PC-3 (cell line): ENCODE data around the gene STUM. TPM values are rescaled to one million over a fixed set of nuclear protein-coding genes. Genes with fewer than 3 reads are reported as not detected.

Experiments
- ATAC-seq: fragments of 200-7000 bp; cut with Tn5 transposase; 2 replicates; pipeline ENCODE4 v1.9.1; 2020; ENCODE audit warnings: mild to moderate bottlenecking, moderate library complexity
- BruUV-seq: library from RNA; stranded (reverse); fragments of 400-500 nt; replicated peaks from 2 replicates; lab custom pipeline; 2021; lab: Mats Ljungman, UMichigan
- CTCF ChIA-PET: fragments of 300-600 bp; sonication (Branson Sonifier 250); formaldehyde crosslinking; loops from one replicate; lab custom pipeline; 2022; ENCODE audit warnings: antibody characterized with exemption; lab: Charles Lee
- POLR2A ChIA-PET: fragments of 300-600 bp; sonication (Branson Sonifier 250); formaldehyde crosslinking; loops from one replicate; lab custom pipeline; 2022; ENCODE audit warnings: antibody characterized with exemption; ENCODE audit not compliant: unreplicated experiment; lab: Charles Lee
- DNase-seq: peaks from one replicate; pipeline ENCODE4 v3.0.0-alpha.2; 2015
- H2AFZ ChIP-seq: fragments of 300-600 bp; sonication (generic); 2 replicates; pipeline ENCODE4 v1.6.0; 2016; ENCODE audit warnings: antibody characterized with exemption, low read length
- H3F3A ChIP-seq: fragments of 300-600 bp; sonication (generic); one replicate; pipeline ENCODE4 v1.6.0; 2017; ENCODE audit warnings: antibody characterized with exemption, low read length, control low read depth, mild to moderate bottlenecking; ENCODE audit not compliant: unreplicated experiment
- H3K27ac ChIP-seq: fragments of 300-600 bp; sonication (generic); 2 replicates; pipeline ENCODE4 v1.5.1; 2016; ENCODE audit warnings: mild to moderate bottlenecking, low read length
- H3K27me3 ChIP-seq: fragments of 300-600 bp; sonication (generic); 2 replicates; pipeline ENCODE4 v1.6.1; 2016; ENCODE audit warnings: low read length, mixed read lengths
- H3K36me3 ChIP-seq: fragments of 300-600 bp; sonication (generic); 2 replicates; pipeline ENCODE4 v1.6.1; 2016; ENCODE audit warnings: low read depth, mixed run types, low read length, mixed read lengths
- H3K4me1 ChIP-seq: fragments of 300-600 bp; sonication (generic); 2 replicates; pipeline ENCODE4 v1.5.1; 2016; ENCODE audit warnings: low read length; ENCODE audit not compliant: insufficient read depth
- H3K4me2 ChIP-seq: fragments of 300-600 bp; sonication (generic); 2 replicates; pipeline ENCODE4 v1.6.0; 2016; ENCODE audit warnings: low read length
- H3K4me3 ChIP-seq: fragments of 300-600 bp; sonication (generic); 2 replicates; pipeline ENCODE4 v1.5.1; 2016; ENCODE audit warnings: mild to moderate bottlenecking, low read length, mixed read lengths
- H3K79me2 ChIP-seq: fragments of 300-600 bp; sonication (generic); 2 replicates; pipeline ENCODE4 v1.6.1; 2017; ENCODE audit warnings: low read length, mixed read lengths
- H3K9ac ChIP-seq: fragments of 300-600 bp; sonication (generic); 2 replicates; pipeline ENCODE4 v1.6.0; 2016; ENCODE audit warnings: mild to moderate bottlenecking, low read length
- H3K9me2 ChIP-seq: fragments of 300-600 bp; sonication (generic); replicated peaks from 2 replicates; pipeline ENCODE4 v1.6.1; 2016; ENCODE audit warnings: mixed run types, low read length, mixed read lengths
- H3K9me3 ChIP-seq: fragments of 300-600 bp; sonication (generic); 2 replicates; pipeline ENCODE4 v1.6.1; 2016; ENCODE audit warnings: low read length, mixed read lengths
- H4K20me1 ChIP-seq: fragments of 300-600 bp; sonication (generic); 2 replicates; pipeline ENCODE4 v1.6.1; 2016; ENCODE audit warnings: low read length, mixed read lengths
- CTCF ChIP-seq: fragments of 300-600 bp; sonication (generic); conservative IDR thresholded peaks from 2 replicates; pipeline ENCODE4 v1.5.1; 2017; ENCODE audit warnings: antibody characterized with exemption, low read depth, mild to moderate bottlenecking, low read length
- EZH2 ChIP-seq: fragments of 300-600 bp; sonication (generic); IDR thresholded peaks from one replicate; pipeline ENCODE4 v1.6.1; 2017; ENCODE audit warnings: antibody characterized with exemption, mild to moderate bottlenecking, low read length; ENCODE audit not compliant: unreplicated experiment
- EZH2phosphoT487 ChIP-seq: fragments of 300-600 bp; sonication (generic); IDR thresholded peaks from 2 replicates; pipeline ENCODE4 v1.6.1; 2018; ENCODE audit warnings: mild to moderate bottlenecking, antibody characterized with exemption, low read length, borderline replicate concordance
- intact Hi-C: fragments of 100-400 bp; cut with micrococcal nuclease; formaldehyde crosslinking; loops from 2 replicates; pipeline ENCODE4 v1.9.0; 2023
- total RNA-seq: library from RNA; depleted of rRNA; stranded (reverse); fragments of >200 nt; gene quantifications from 2 replicates; pipeline ENCODE4 v1.2.3, GENCODE V29; 2014

Gene STUM
- total RNA-seq, 1 experiment from 2014 or later: 0.58 TPM

- Histone ChIP-seq H3F3A (no peaks in the 10 kb centered on the region), H3K79me2 (no peaks in the 10 kb centered on the region), H3K4me1 (peaks cover 4% of the 10 kb centered on the region; the same call in 1 of the 2 replicates), H3K9me3 (no peaks in the 10 kb centered on the region), H3K9ac (no peak overlapping the region), H3K27me3 (peaks cover 36% of the 10 kb centered on the region), H3K4me2 (no peak overlapping the region), H3K27ac (no peak overlapping the region), H2AFZ (no peak overlapping the region), H3K36me3 (no peaks in the 10 kb centered on the region), H3K9me2 (no peaks in the 10 kb centered on the region), H4K20me1 (no peaks in the 10 kb centered on the region), H3K4me3 (no peak overlapping the region)
- no TSS peak for BruUV-seq
- intact Hi-C loops: no loop called here
- POLR2A ChIA-PET: no interaction called here
- DNase-seq (no peak), ATAC-seq (no peak)
- CTCF ChIA-PET: no interaction called here
- no peak for TF ChIP-seq EZH2phosphoT487
- no peak for TF ChIP-seq EZH2
- TF ChIP-seq CTCF: no peak
These were observed 24.7 kb upstream of the STUM start for GRCh38 chr1:226523646-226524406.

DNA sequence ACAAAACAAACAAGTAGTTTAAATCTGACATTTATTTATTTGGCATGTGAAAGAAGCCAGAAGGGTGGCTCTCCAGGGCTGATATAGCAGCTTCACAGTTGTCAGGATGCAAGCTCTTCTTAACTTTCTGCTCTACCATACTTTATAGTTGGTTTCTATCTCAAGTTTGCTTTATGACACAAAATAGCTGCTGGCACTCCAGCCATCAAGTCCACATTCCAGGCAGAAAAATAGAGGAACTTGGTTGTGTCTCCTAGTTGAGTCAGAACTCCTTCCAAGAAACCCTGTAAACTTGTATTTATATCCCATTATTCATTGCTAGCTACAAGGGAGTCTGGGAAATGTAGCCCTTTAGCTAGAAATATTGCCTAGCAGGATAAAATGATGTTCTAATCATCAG lies 24.0 kb upstream of the STUM start:
- Histone ChIP-seq H4K20me1 (no peaks in the 10 kb centered on the region), H3K4me1 (peaks cover 4% of the 10 kb centered on the region; the same call in 1 of the 2 replicates), H3K9me3 (no peaks in the 10 kb centered on the region), H3K27me3 (peaks cover 29% of the 10 kb centered on the region), H3K27ac (no peak overlapping the region), H3K79me2 (no peaks in the 10 kb centered on the region), H3K36me3 (no peaks in the 10 kb centered on the region), H3K4me2 (no peak overlapping the region), H3K9ac (no peak overlapping the region), H3K4me3 (no peak overlapping the region), H3K9me2 (no peaks in the 10 kb centered on the region), H3F3A (no peaks in the 10 kb centered on the region), H2AFZ (no peak overlapping the region)
- no TSS peak for BruUV-seq
- TF ChIP-seq CTCF (no peak), EZH2phosphoT487 (no peak), EZH2 (no peak)
- intact Hi-C loops: no loop called here
- no peak for ATAC-seq
- ChIA-PET POLR2A (no interaction called here), CTCF (no interaction called here)
- no peak for DNase-seq

- no TSS peak for BruUV-seq
These were observed 22.8 kb upstream of the STUM start for GRCh38 chr1:226525750-226526149.

More at GRCh38 chr1:226525750-226526149, 22.8 kb upstream of the STUM start:
- H3K9me3 ChIP-seq: no peaks in the 10 kb centered on the region
- H3K27ac ChIP-seq: no peak overlapping the region
- H3K4me3 ChIP-seq: no peak overlapping the region
- H3K4me2 ChIP-seq: no peak overlapping the region
- H3K9ac ChIP-seq: no peak overlapping the region
- H3K27me3 ChIP-seq: peaks cover 25% of the 10 kb centered on the region
- no peaks in the 10 kb centered on the region for H3F3A ChIP-seq
- TF ChIP-seq CTCF: no peak
- no peak for TF ChIP-seq EZH2phosphoT487
- no peak for TF ChIP-seq EZH2
- H3K36me3 ChIP-seq: no peaks in the 10 kb centered on the region
- ATAC-seq: no peak
- ChIA-PET POLR2A (no interaction called here), CTCF (no interaction called here)
- no peaks in the 10 kb centered on the region for H3K9me2 ChIP-seq
- H3K79me2 ChIP-seq: no peaks in the 10 kb centered on the region
- H4K20me1 ChIP-seq: no peaks in the 10 kb centered on the region
- no peak overlapping the region for H2AFZ ChIP-seq
- peaks cover 4% of the 10 kb centered on the region; the same call in 1 of the 2 replicates for H3K4me1 ChIP-seq
- no peak for DNase-seq
- intact Hi-C loops: no loop called here
